Measurements from ENCODE around the gene ZNF543.

Gene ZNF543

GRCh38 chr19:57314146-57314545 lies 6.1 kb upstream of the ZNF543 start:
- Histone ChIP-seq H3K27ac (ENCODE audit: low read depth, low read length, poor library complexity, severe bottlenecking) (no peak overlapping the region), H3F3A (ENCODE audit: insufficient read depth, low read length) (no peaks in the 10 kb centered on the region), H3K36me3 (ENCODE audit: insufficient read depth, low read length) (no peaks in the 10 kb centered on the region), H4K20me1 (ENCODE audit: insufficient read depth, low read length) (no peaks in the 10 kb centered on the region), H2AFZ (ENCODE audit: low read length) (no peak overlapping the region), H3K9me3 (ENCODE audit: low read length) (no peaks in the 10 kb centered on the region), H3K4me2 (ENCODE audit: low read length) (no peak overlapping the region), H3K9me2 (ENCODE audit: low read depth, low read length) (no peaks in the 10 kb centered on the region), H3K4me3 (ENCODE audit: low read depth, low read length, poor library complexity, severe bottlenecking) (no peak overlapping the region), H3K27me3 (ENCODE audit: insufficient read depth, low read length) (no peaks in the 10 kb centered on the region), H3K9ac (ENCODE audit: low read length) (no peak overlapping the region), H3K4me1 (ENCODE audit: insufficient read depth, low read length, severe bottlenecking) (no peaks in the 10 kb centered on the region), H3K79me2 (ENCODE audit: insufficient read depth, low read length) (no peaks in the 10 kb centered on the region)
- TF ChIP-seq EZH2 (IDR thresholded peaks at IDR 0.05; ENCODE audit: borderline replicate concordance, low read length) = no peak
- no peak for TF ChIP-seq CTCF (IDR thresholded peaks at IDR 0.05; ENCODE audit: low read length)

- Histone ChIP-seq H3K4me3 (ENCODE audit: low read depth, low read length, poor library complexity, severe bottlenecking) (no peak overlapping the region), H4K20me1 (ENCODE audit: insufficient read depth, low read length) (no peaks in the 10 kb centered on the region), H3F3A (ENCODE audit: insufficient read depth, low read length) (no peaks in the 10 kb centered on the region), H3K27me3 (ENCODE audit: insufficient read depth, low read length) (no peaks in the 10 kb centered on the region), H2AFZ (ENCODE audit: low read length) (no peak overlapping the region), H3K4me1 (ENCODE audit: insufficient read depth, low read length, severe bottlenecking) (peaks cover 23% of the 10 kb centered on the region), H3K36me3 (ENCODE audit: insufficient read depth, low read length) (no peaks in the 10 kb centered on the region), H3K79me2 (ENCODE audit: insufficient read depth, low read length) (peaks cover 19% of the 10 kb centered on the region), H3K4me2 (ENCODE audit: low read length) (no peak overlapping the region), H3K27ac (ENCODE audit: low read depth, low read length, poor library complexity, severe bottlenecking) (no peak overlapping the region), H3K9me2 (ENCODE audit: low read depth, low read length) (no peaks in the 10 kb centered on the region), H3K9me3 (ENCODE audit: low read length) (no peaks in the 10 kb centered on the region), H3K9ac (ENCODE audit: low read length) (no peak overlapping the region)
- no peak for TF ChIP-seq EZH2 (IDR thresholded peaks at IDR 0.05; ENCODE audit: borderline replicate concordance, low read length)
- no peak for TF ChIP-seq CTCF (IDR thresholded peaks at IDR 0.05; ENCODE audit: low read length)
These were observed 2.8 kb upstream of the ZNF543 start for GRCh38 chr19:57317503-57317902.

- peak overlapping the region; percentile 81 for H3K4me2 ChIP-seq (ENCODE audit: low read length)
- no peak for TF ChIP-seq EZH2 (IDR thresholded peaks at IDR 0.05; ENCODE audit: borderline replicate concordance, low read length)
- TF ChIP-seq CTCF (IDR thresholded peaks at IDR 0.05; ENCODE audit: low read length) = no peak
- H2AFZ ChIP-seq (ENCODE audit: low read length) = 0 out of 2 replicates have a peak overlapping the region, but pooled peaks have one; percentile 3
- peaks cover 15% of the 10 kb centered on the region for H3K36me3 ChIP-seq (ENCODE audit: insufficient read depth, low read length)
- peaks cover 23% of the 10 kb centered on the region for H3K79me2 ChIP-seq (ENCODE audit: insufficient read depth, low read length)
- no peaks in the 10 kb centered on the region for H3K9me2 ChIP-seq (ENCODE audit: low read depth, low read length)
- H3K9me3 ChIP-seq (ENCODE audit: low read length) = no peaks in the 10 kb centered on the region
- peak overlapping the region; percentile 34 for H3K27ac ChIP-seq (ENCODE audit: low read depth, low read length, poor library complexity, severe bottlenecking)
- peaks cover 24% of the 10 kb centered on the region for H3K4me1 ChIP-seq (ENCODE audit: insufficient read depth, low read length, severe bottlenecking)
- H3K4me3 ChIP-seq (ENCODE audit: low read depth, low read length, poor library complexity, severe bottlenecking) = peak overlapping the region; percentile 82
- no peaks in the 10 kb centered on the region for H3K27me3 ChIP-seq (ENCODE audit: insufficient read depth, low read length)
- no peaks in the 10 kb centered on the region for H4K20me1 ChIP-seq (ENCODE audit: insufficient read depth, low read length)
- no peaks in the 10 kb centered on the region for H3F3A ChIP-seq (ENCODE audit: insufficient read depth, low read length)
- H3K9ac ChIP-seq (ENCODE audit: low read length) = peak overlapping the region; percentile 90
These were observed 448 bp upstream of the ZNF543 start for GRCh38 chr19:57319869-57320179.

Measured in OCI-LY1 (cell line).